ENCODE data around the gene KRTAP19-3.

Gene KRTAP19-3

DNA sequence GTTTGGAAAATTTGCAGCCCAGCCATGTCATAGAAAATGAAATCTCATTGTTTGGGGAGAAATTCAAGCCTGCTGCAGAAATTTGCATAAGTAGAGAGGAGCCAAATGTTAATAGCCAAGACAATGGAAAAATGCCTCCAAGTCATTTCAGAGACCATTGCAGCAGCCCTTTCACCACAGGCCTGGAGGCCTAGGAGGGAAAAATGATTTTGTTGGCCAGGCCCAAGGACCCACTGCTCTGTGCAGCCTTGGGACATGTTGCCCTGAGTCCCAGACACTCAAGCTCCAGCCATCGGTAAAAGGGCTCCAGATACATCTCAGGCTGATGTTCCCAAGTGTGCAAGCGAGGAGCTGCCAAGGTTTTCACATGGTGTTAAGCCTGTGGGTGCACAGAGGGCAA, 5.6 kb downstream of the KRTAP19-3 start:
- no peak for DNase-seq (ENCODE audit: low read depth)
- no peak overlapping the region for H3K4me3 ChIP-seq (ENCODE audit: low read depth, low read length)
- in situ Hi-C loops (cut with HindIII; ENCODE audit: low sequenced_read_pairs): no loop called here
- TF ChIP-seq, protein P1, sequence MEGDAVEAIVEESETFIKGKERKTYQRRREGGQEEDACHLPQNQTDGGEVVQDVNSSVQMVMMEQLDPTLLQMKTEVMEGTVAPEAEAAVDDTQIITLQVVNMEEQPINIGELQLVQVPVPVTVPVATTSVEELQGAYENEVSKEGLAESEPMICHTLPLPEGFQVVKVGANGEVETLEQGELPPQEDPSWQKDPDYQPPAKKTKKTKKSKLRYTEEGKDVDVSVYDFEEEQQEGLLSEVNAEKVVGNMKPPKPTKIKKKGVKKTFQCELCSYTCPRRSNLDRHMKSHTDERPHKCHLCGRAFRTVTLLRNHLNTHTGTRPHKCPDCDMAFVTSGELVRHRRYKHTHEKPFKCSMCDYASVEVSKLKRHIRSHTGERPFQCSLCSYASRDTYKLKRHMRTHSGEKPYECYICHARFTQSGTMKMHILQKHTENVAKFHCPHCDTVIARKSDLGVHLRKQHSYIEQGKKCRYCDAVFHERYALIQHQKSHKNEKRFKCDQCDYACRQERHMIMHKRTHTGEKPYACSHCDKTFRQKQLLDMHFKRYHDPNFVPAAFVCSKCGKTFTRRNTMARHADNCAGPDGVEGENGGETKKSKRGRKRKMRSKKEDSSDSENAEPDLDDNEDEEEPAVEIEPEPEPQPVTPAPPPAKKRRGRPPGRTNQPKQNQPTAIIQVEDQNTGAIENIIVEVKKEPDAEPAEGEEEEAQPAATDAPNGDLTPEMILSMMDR (IDR thresholded peaks at IDR 0.05; ENCODE audit: low read depth, low read length, missing control alignments): no peak

DNA sequence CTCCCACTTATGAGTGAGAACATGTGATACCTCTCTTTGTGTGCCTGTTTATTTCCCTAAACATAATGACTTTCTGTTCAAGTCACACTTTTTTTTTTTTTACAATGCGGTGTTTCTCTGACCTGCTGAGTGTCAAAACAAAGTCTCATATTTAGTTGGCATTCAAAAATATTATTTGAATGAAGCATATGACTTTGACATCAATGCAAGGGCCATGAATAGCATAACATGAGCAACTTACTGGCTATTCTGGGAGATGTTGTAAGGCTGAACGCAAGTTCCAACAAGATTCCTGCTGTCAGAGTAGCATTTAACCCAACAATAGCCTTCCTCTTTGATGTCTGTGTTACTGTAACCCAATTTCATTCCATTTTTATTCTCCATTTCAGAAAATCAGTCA, 9.7 kb downstream of the KRTAP19-3 start:
- TF ChIP-seq, protein P1 (IDR thresholded peaks at IDR 0.05; ENCODE audit: low read depth, low read length, missing control alignments): no peak
- H3K4me3 ChIP-seq (ENCODE audit: low read depth, low read length): no peak overlapping the region
- DNase-seq (ENCODE audit: low read depth): no peak
- in situ Hi-C loops (cut with HindIII; ENCODE audit: low sequenced_read_pairs): no loop called here

DNA sequence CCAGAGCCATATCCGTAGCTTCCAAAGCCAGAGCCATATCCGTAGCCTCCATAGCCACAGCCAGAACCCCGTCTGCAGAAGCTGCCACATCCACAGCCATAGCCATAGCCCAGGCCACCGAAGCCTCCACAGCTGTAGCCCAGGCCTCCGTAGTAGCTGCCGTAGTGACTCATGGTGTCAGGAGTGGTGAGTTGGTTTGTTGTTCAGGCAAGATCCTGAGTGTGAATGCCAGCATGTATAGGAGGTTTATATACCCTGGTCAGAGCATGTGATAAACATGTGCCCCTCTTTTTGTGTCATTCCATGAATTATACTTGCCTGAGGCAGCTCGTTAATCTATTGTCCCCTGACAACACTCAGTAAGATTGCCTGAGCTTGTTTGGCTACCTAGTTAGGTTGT, 11.7 kb downstream of the KRTAP19-3 start, which contains the start of gene KRTAP19-1:
TSS of gene KRTAP19-1 (minus strand) at position 223 of the 400 bp plus-strand sequence. CDS start at position 173, 50 bp downstream.
- H3K4me3 ChIP-seq (ENCODE audit: low read depth, low read length): no peak within 1 kb of the TSS
- in situ Hi-C loops (cut with HindIII; ENCODE audit: low sequenced_read_pairs): no loop called here
- DNase-seq (ENCODE audit: low read depth): no peak
- TF ChIP-seq, protein P1 (IDR thresholded peaks at IDR 0.05; ENCODE audit: low read depth, low read length, missing control alignments): no peak

DNA sequence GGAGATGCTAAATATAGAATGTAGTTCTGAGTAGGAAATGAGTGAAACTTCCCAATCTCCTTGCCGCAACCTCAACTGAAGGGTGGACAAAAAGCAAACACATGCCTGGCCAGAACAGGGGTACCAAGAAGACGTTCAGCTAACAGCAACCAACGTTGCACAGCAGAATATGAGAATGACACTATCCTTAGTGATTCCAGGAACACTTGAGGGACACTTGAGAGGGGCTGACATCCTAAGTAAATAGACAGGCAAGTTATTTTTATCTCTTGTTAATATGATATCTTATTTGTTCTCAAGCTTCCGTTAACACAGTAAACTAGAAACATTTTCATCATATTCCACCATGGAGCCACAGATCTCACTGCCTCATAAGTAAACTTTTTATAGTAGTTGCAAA, 12.6 kb downstream of the KRTAP19-3 start:
- no peak for DNase-seq (ENCODE audit: low read depth)
- no peak overlapping the region for H3K4me3 ChIP-seq (ENCODE audit: low read depth, low read length)
- in situ Hi-C loops (cut with HindIII; ENCODE audit: low sequenced_read_pairs): no loop called here
- TF ChIP-seq, protein P1 (IDR thresholded peaks at IDR 0.05; ENCODE audit: low read depth, low read length, missing control alignments): no peak

DNA sequence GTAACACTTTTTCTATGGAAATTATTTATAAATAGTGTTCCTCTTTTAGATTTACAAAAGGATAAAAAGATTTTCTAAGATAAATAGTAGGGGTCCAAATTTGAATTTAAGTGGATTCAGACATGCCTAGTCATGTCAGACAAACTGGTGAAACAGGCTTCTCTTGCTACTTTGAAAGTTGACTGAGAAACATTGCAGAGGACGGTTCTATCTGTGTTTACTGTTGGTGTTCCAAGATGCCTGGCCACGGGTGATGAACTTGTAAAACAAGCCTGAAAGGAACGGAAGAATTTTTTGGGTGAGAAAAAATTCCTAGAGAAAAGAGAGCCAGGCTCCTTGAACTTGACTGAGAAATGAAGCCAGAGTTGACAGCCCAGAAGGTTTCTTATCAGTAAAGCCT, 13.8 kb downstream of the KRTAP19-3 start:
- TF ChIP-seq, protein P1 (IDR thresholded peaks at IDR 0.05; ENCODE audit: low read depth, low read length, missing control alignments): no peak
- DNase-seq (ENCODE audit: low read depth): no peak

DNA sequence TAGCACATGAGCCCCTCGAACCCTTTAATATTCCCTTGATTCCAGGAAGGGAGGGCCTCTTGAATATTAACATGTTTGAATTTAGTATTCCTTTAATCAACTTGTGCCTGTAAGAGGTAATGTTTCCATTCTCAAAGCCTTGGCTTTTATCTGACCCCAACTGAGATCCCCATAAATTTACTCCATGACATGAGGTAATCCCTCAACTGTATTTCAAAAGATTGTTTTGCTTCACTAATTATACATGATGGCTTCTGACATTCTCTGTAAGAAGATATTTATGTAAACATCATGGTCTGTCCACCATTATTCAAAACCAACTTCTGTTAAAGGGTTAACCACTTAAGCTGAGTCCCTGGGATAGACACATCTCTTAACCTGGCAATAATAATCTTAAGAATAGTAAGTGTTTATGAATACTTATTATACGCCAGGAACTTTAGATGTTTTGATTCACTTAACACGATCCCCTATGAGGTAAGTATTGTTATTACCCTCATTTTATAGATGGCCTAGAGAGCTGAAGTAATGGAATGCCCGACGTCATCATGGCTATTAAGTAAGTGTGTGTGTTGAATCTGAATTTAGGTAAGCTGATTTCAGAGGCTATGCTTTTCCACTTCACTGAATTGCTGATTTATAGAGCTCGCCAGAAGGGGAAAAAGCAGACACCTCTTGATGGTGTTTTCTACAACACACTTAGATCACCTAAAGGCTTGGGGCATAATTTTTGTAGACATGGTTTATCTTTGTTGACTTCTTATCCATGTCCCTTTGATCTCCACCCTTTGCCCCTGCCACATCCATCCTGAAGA, 22.7 kb downstream of the KRTAP19-3 start:
- no peak overlapping the region for H3K4me3 ChIP-seq (ENCODE audit: low read depth, low read length)
- in situ Hi-C loops (cut with HindIII; ENCODE audit: low sequenced_read_pairs): no loop called here
- no peak for DNase-seq (ENCODE audit: low read depth)
- TF ChIP-seq, protein P1 (IDR thresholded peaks at IDR 0.05; ENCODE audit: low read depth, low read length, missing control alignments): no peak

More for the DNA sequence above, 13.8 kb downstream of the KRTAP19-3 start:
- H3K4me3 ChIP-seq (ENCODE audit: low read depth, low read length): no peak overlapping the region
- in situ Hi-C loops (cut with HindIII; ENCODE audit: low sequenced_read_pairs): no loop called here
